Measurements from ENCODE around the gene GNPDA2. TPM values are rescaled to one million over a fixed set of nuclear protein-coding genes. Genes with fewer than 3 reads are reported as not detected.
A peak's percentile ranks its signal among the peaks of the same experiment; 100 is the strongest.
"Not testable (repeated sequence)": the region's sequence is repeated elsewhere in the genome, so short reads cannot be mapped to it uniquely, and the experiment has no call there.

The GNPDA2 gene
- 10 to 100 TPM; 14.0 to 15.4 TPM for total RNA-seq

GRCh38 chr4:44726038-44726871, at the start of gene GNPDA2:
TSS of gene GNPDA2 (minus strand) at chr4:44726556. CDS start at chr4:44722207, 4,349 bp downstream.
- Mint-ChIP-seq H3K27me3 (ENCODE audit: low read depth) (no peaks in the 10 kb centered on the region), H3K9me3 (no peaks in the 10 kb centered on the region), H3K4me1 (ENCODE audit: low read depth) (peaks cover 24% of the 10 kb centered on the region), H3K4me3 (peak within 1 kb of the TSS; percentile 84 to 99), H3K27ac (peak within 1 kb of the TSS; percentile 99), H3K36me3 (ENCODE audit: insufficient read depth in 2 of 2) (peaks cover 0 to 4% of the 10 kb centered on the region in 2 donors)
- ATAC-seq (replicated peaks in 1 of 2) (peak; percentile 94 to 95), DNase-seq (peak; percentile 83 to 84)

GRCh38 chr4:44772340-44772739, 46.0 kb upstream of the GNPDA2 start:
- H3K4me1 Mint-ChIP-seq (ENCODE audit: low read depth): no peaks in the 10 kb centered on the region
- no peak overlapping the region for H3K4me3 Mint-ChIP-seq
- no peak overlapping the region for H3K27ac Mint-ChIP-seq
- no peak for DNase-seq
- H3K36me3 Mint-ChIP-seq (ENCODE audit: insufficient read depth in 2 of 2): no peaks in the 10 kb centered on the region
- H3K27me3 Mint-ChIP-seq (ENCODE audit: low read depth): peaks cover 6% of the 10 kb centered on the region
- peaks cover 2 to 6% of the 10 kb centered on the region in 2 donors for H3K9me3 Mint-ChIP-seq
- ATAC-seq (replicated peaks in 1 of 2): no peak

DNA sequence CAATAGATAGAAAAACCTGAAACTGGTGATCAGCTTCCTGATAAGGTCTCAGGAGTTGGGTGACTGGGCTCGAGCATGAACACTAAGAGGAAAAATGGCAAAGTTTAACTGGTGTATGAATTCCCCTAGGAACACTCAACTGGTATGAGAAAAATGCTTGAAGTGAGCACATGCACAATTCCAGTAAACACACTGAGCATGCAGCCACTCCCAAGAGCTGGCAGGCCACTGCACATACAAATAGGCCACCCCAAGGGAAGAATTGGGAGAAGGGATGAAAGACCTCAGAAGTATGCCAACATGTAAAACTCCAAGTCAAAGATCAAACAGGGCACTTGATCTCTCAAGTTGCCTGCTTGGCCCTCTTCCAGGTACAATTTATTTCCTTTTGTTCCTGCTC, 45.4 kb upstream of the GNPDA2 start:
- DNase-seq: no peak
- Mint-ChIP-seq H3K36me3 (ENCODE audit: insufficient read depth in 2 of 2) (no peaks in the 10 kb centered on the region), H3K4me3 (no peak overlapping the region), H3K27me3 (ENCODE audit: low read depth) (peaks cover 6% of the 10 kb centered on the region), H3K9me3 (peaks cover 2 to 6% of the 10 kb centered on the region in 2 donors), H3K27ac (no peak overlapping the region), H3K4me1 (ENCODE audit: low read depth) (no peaks in the 10 kb centered on the region)
- no peak for ATAC-seq (replicated peaks in 1 of 2)

- H3K9me3 Mint-ChIP-seq: no peaks in the 10 kb centered on the region
- no peaks in the 10 kb centered on the region for H3K4me1 Mint-ChIP-seq (ENCODE audit: low read depth)
- no peak overlapping the region for H3K4me3 Mint-ChIP-seq
- DNase-seq (no peak), ATAC-seq (replicated peaks in 1 of 2) (no peak)
- no peak overlapping the region for H3K27ac Mint-ChIP-seq
- peaks cover 11% of the 10 kb centered on the region for H3K27me3 Mint-ChIP-seq (ENCODE audit: low read depth)
- no peaks in the 10 kb centered on the region for H3K36me3 Mint-ChIP-seq (ENCODE audit: insufficient read depth in 2 of 2)
Measured at GRCh38 chr4:44766453-44766852, 40.1 kb upstream of the GNPDA2 start.

GRCh38 chr4:44765116-44765515, 38.8 kb upstream of the GNPDA2 start:
- H3K27me3 Mint-ChIP-seq (ENCODE audit: low read depth): peaks cover 25% of the 10 kb centered on the region

GRCh38 chr4:44761306-44761705, 35.0 kb upstream of the GNPDA2 start:
- H3K4me1 Mint-ChIP-seq (ENCODE audit: low read depth): no peaks in the 10 kb centered on the region
- H3K27me3 Mint-ChIP-seq (ENCODE audit: low read depth): peaks cover 16% of the 10 kb centered on the region
- no peak overlapping the region for H3K27ac Mint-ChIP-seq
- DNase-seq (no peak), ATAC-seq (replicated peaks in 1 of 2) (no peak)
- no peak overlapping the region for H3K4me3 Mint-ChIP-seq
- no peaks in the 10 kb centered on the region for H3K9me3 Mint-ChIP-seq
- H3K36me3 Mint-ChIP-seq (ENCODE audit: insufficient read depth in 2 of 2): no peaks in the 10 kb centered on the region

More at GRCh38 chr4:44765116-44765515, 38.8 kb upstream of the GNPDA2 start:
- Mint-ChIP-seq H3K27ac (no peak overlapping the region), H3K4me1 (ENCODE audit: low read depth) (no peaks in the 10 kb centered on the region), H3K9me3 (no peaks in the 10 kb centered on the region), H3K36me3 (ENCODE audit: insufficient read depth in 2 of 2) (no peaks in the 10 kb centered on the region), H3K4me3 (no peak overlapping the region)
- DNase-seq (no peak), ATAC-seq (replicated peaks in 1 of 2) (no peak)

GRCh38 chr4:44760142-44760898, 34.0 kb upstream of the GNPDA2 start:
- peaks cover 24% of the 10 kb centered on the region for H3K27me3 Mint-ChIP-seq (ENCODE audit: low read depth)
- no peaks in the 10 kb centered on the region for H3K36me3 Mint-ChIP-seq (ENCODE audit: insufficient read depth in 2 of 2)
- no peaks in the 10 kb centered on the region for H3K9me3 Mint-ChIP-seq
- no peak overlapping the region for H3K4me3 Mint-ChIP-seq
- ATAC-seq (replicated peaks in 1 of 2) (no peak), DNase-seq (peak; percentile 3 to 8)
- H3K4me1 Mint-ChIP-seq (ENCODE audit: low read depth): no peaks in the 10 kb centered on the region
- no peak overlapping the region for H3K27ac Mint-ChIP-seq

- no peak for DNase-seq
- Mint-ChIP-seq H3K36me3 (ENCODE audit: insufficient read depth in 2 of 2) (no peaks in the 10 kb centered on the region), H3K27me3 (ENCODE audit: low read depth) (peaks cover 24% of the 10 kb centered on the region), H3K9me3 (no peaks in the 10 kb centered on the region), H3K4me1 (ENCODE audit: low read depth) (no peaks in the 10 kb centered on the region), H3K4me3 (no peak overlapping the region), H3K27ac (no peak overlapping the region)
- ATAC-seq (replicated peaks in 1 of 2): no peak
Measured at GRCh38 chr4:44756559-44756958, 30.2 kb upstream of the GNPDA2 start.

DNA sequence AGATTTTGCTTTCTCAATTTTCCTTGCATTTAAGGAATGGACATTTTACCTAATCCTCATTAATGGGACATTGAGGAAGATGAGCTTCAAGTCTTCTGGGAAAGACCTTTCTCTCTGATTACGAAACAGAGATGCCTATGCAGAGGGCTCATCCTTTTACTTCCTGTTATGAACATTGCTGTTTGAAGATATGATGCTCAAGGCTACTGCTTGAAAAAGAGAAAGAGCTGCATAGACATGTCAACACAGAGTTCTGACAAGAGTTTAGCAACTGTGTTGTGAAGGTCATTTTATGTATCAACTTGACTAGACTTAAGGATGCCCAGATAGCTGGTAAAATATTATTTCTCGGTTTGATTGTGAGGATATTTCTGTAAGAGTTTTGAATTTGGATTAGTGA, 13.8 kb upstream of the GNPDA2 start:
- Mint-ChIP-seq H3K27ac (no peak overlapping the region), H3K9me3 (no peaks in the 10 kb centered on the region), H3K36me3 (ENCODE audit: insufficient read depth in 2 of 2) (no peaks in the 10 kb centered on the region), H3K27me3 (ENCODE audit: low read depth) (no peaks in the 10 kb centered on the region), H3K4me3 (no peak overlapping the region), H3K4me1 (ENCODE audit: low read depth) (no peaks in the 10 kb centered on the region)
- no peak for DNase-seq
- no peak for ATAC-seq (replicated peaks in 1 of 2)

DNA sequence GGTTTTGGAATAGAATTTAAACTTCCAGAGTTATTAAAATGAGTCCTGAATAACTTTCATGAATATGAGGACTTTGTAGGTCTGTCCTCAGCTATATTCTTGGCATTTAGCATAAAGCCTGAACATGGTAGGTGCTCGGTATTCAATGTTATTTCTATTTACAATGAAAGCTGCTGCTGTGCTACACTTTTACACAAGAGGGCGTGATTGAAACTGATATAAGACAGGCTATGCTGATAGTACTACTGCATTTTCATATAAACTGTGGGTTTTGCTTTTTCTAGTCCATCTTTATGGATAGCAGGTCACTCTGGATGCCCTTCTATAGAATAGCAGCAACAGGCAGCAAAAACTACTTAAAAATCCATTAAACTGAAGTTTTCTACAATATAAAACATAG, 12.3 kb upstream of the GNPDA2 start:
- Mint-ChIP-seq H3K9me3 (no peaks in the 10 kb centered on the region), H3K4me1 (ENCODE audit: low read depth) (no peaks in the 10 kb centered on the region), H3K27me3 (ENCODE audit: low read depth) (no peaks in the 10 kb centered on the region), H3K36me3 (ENCODE audit: insufficient read depth in 2 of 2) (no peaks in the 10 kb centered on the region), H3K4me3 (no peak overlapping the region), H3K27ac (no peak overlapping the region)
- DNase-seq (no peak), ATAC-seq (replicated peaks in 1 of 2) (no peak)

DNA sequence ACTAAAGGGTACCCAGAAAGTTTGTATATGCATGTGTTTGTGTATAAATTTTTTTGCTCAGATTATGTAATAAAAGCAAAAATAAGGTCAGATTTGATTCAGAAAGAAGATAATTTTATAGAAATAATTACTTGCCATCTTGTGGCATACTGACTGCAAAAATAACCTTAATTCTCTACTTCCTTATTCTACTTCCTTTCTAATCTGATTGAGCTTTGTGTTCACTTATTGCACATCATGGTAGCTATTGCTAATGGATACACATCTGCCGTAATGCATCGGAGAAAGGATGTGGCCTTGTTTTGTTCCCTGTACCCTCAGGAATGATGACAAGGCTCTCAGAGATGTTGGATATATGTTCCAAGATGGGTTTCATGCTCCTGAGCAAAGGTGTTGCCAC, 10.5 kb upstream of the GNPDA2 start:
- Mint-ChIP-seq H3K4me3 (no peak overlapping the region), H3K36me3 (ENCODE audit: insufficient read depth in 2 of 2) (no peaks in the 10 kb centered on the region), H3K9me3 (no peaks in the 10 kb centered on the region), H3K27ac (no peak overlapping the region), H3K27me3 (ENCODE audit: low read depth) (no peaks in the 10 kb centered on the region), H3K4me1 (ENCODE audit: low read depth) (no peaks in the 10 kb centered on the region)
- DNase-seq: no peak
- no peak for ATAC-seq (replicated peaks in 1 of 2)

DNA sequence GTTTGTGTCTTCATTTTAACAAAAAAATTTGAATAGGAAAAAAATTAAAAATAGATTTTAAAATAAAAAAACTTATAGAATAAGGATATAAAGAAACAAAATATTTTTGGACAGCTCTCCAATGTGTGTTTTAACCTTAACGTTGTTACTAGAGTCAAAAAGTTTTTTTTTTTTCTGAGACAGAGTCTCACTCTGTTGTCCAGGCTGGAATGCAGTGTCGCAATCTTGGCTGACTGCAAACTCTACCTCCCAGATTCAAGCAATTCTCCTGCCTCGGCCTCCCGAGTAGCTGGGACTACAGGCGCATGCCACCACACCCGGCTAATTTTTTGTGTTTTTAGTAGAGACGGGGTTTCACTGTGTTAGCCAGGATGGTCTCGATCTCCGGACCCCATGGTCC, 2.3 kb upstream of the GNPDA2 start:
- not testable (repeated sequence) for H3K36me3 Mint-ChIP-seq (ENCODE audit: insufficient read depth in 2 of 2); DNase-seq; H3K27me3 Mint-ChIP-seq (ENCODE audit: low read depth); H3K9me3 Mint-ChIP-seq; H3K4me3 Mint-ChIP-seq; ATAC-seq (replicated peaks in 1 of 2); H3K27ac Mint-ChIP-seq
- peaks cover 16% of the 10 kb centered on the region for H3K4me1 Mint-ChIP-seq (ENCODE audit: low read depth)

DNA sequence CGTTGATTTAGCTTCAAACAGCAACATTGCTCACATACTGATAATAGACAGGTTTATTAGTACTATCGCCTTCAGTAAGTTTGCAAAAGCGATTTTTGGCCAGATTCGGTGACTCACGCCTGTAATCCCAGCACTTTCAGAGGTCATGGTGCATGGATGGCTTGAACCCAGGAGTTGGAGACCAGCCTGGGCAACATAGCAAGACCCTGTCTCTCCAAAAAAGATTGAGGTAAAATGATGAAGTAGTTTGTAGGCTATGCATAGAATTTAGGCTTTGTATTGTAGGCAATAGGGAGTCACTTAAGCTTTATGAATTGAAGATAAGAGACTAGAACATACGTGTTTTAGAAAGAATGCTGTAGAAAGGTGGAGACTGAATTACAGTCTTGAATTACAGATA, 1.1 kb upstream of the GNPDA2 start:
- Mint-ChIP-seq H3K27ac (no peak overlapping the region), H3K4me3 (peak overlapping the region; percentile 84 to 99), H3K27me3 (ENCODE audit: low read depth) (no peaks in the 10 kb centered on the region), H3K36me3 (ENCODE audit: insufficient read depth in 2 of 2) (peaks cover 0 to 4% of the 10 kb centered on the region in 2 donors), H3K9me3 (no peaks in the 10 kb centered on the region), H3K4me1 (ENCODE audit: low read depth) (peaks cover 24% of the 10 kb centered on the region)
- ATAC-seq (replicated peaks in 1 of 2) (no peak), DNase-seq (no peak)

Measured in activated T-cell treated with anti-CD3 and anti-CD28 coated beads, Interleukin-2, amount 50 U/mL, for 72 hours (primary cell).